ENCODE data around the gene ARFGAP1. TPM values are rescaled to one million over a fixed set of nuclear protein-coding genes. Genes with fewer than 3 reads are reported as not detected.

Gene ARFGAP1
- total and polyA plus RNA-seq, 2 of the 4 experiments (the other 2 are of a cell fraction), result 59.1 to 194 TPM

- no peaks in the 10 kb centered on the region for H4K20me1 ChIP-seq (ENCODE audit: insufficient read depth, low read length)
- dilution Hi-C loops (cut with HindIII; ENCODE audit: low sequenced_read_pairs, unreplicated experiment), result no loop called here
- POLR2A ChIA-PET (ENCODE audit: unreplicated experiment), result no interaction called here
These were observed 44.4 kb downstream of the ARFGAP1 start for GRCh38 chr20:63317061-63317460.

More at GRCh38 chr20:63317061-63317460, 44.4 kb downstream of the ARFGAP1 start:
- Histone ChIP-seq H2BK15ac (ENCODE audit: low read depth, low read length) (no peak overlapping the region), H3K36me3 (ENCODE audit: control insufficient read depth, insufficient read depth, low read length) (no peaks in the 10 kb centered on the region), H3K18ac (ENCODE audit: low read depth, low read length) (no peak overlapping the region), H2BK20ac (ENCODE audit: low read depth, low read length) (no peak overlapping the region), H2AK9ac (replicated peaks; ENCODE audit: low read depth, low read length, poor library complexity) (no peak overlapping the region), H3K56ac (ENCODE audit: extremely low read depth, insufficient read depth, low read length) (no peak overlapping the region), H3K27me3 (ENCODE audit: control insufficient read depth, insufficient read depth, low read length) (peaks cover 25% of the 10 kb centered on the region), H3K79me1 (ENCODE audit: low read depth in 1 of 2, low read length in 2 of 2) (no peaks in the 10 kb centered on the region), H3K14ac (replicated peaks; ENCODE audit: low read depth, low read length) (no peak overlapping the region), H3K9me3 (ENCODE audit: control insufficient read depth, insufficient read depth, low read length) (no peaks in the 10 kb centered on the region), H3K9ac (ENCODE audit: low read depth, low read length) (no peak overlapping the region), H2AFZ (replicated peaks; ENCODE audit: low read length, poor library complexity) (no peak overlapping the region), H3K4me2 (ENCODE audit: low read depth, low read length) (no peak overlapping the region), H2BK120ac (ENCODE audit: low read depth, low read length) (no peak overlapping the region), H2BK5ac (ENCODE audit: low read depth, low read length, poor library complexity, severe bottlenecking) (no peak overlapping the region), H3K4ac (ENCODE audit: low read depth, low read length) (no peak overlapping the region), H2AK5ac (ENCODE audit: low read depth, low read length) (no peak overlapping the region), H3K9me1 (ENCODE audit: insufficient read depth, low read length) (no peaks in the 10 kb centered on the region), H4K5ac (ENCODE audit: low read depth, low read length) (no peak overlapping the region), H3K23ac (ENCODE audit: low read depth, low read length) (no peak overlapping the region), H4K8ac (ENCODE audit: low read depth in 2 of 2, low read length in 2 of 2) (no peak overlapping the region), H3K4me3 (ENCODE audit: insufficient read depth, low read depth, low read length) (no peak overlapping the region), H4K91ac (ENCODE audit: insufficient read depth, low read depth, low read length) (no peak overlapping the region), H3K4me1 (ENCODE audit: control insufficient read depth, insufficient read depth, low read length) (peaks cover 13% of the 10 kb centered on the region; the same call in 1 of the 2 replicates), H3K27ac (ENCODE audit: insufficient read depth, low read length) (no peak overlapping the region)
- ATAC-seq (ENCODE audit: low read depth), result no peak
- BruUV-seq (replicated peaks), result no TSS peak
- no peak for DNase-seq
- WGBS, 2 experiments (ENCODE audit: extremely low coverage in 2 of 2, insufficient read length in 1 of 2), result no CpG with 5 or more reads among the region's 6 CpGs
- TF ChIP-seq SMC3 (IDR thresholded peaks at IDR 0.05; ENCODE audit: low read depth, low read length), result no peak
- TF ChIP-seq USF2 (IDR thresholded peaks at IDR 0.05; ENCODE audit: low read depth, low read length), result no peak
- TF ChIP-seq BHLHE40 (IDR thresholded peaks at IDR 0.05; ENCODE audit: low read depth, low read length), result no peak
- TF ChIP-seq MXI1 (IDR thresholded peaks at IDR 0.05; ENCODE audit: borderline replicate concordance, low read depth, low read length), result no peak
- TF ChIP-seq POLR2A (IDR thresholded peaks at IDR 0.05; ENCODE audit: low read depth, low read length), result no peak
- no peak for TF ChIP-seq NFE2L2 (IDR thresholded peaks at IDR 0.05; ENCODE audit: low read depth, low read length)
- intact Hi-C loops (cut with micrococcal nuclease) (no loop called here), in situ Hi-C loops (cut with MboI; ENCODE audit: low sequenced_read_pairs) (no loop called here)
- CTCF ChIA-PET, result no interaction called here
